Measurements from ENCODE around the gene RXRB.

The RXRB gene

DNA sequence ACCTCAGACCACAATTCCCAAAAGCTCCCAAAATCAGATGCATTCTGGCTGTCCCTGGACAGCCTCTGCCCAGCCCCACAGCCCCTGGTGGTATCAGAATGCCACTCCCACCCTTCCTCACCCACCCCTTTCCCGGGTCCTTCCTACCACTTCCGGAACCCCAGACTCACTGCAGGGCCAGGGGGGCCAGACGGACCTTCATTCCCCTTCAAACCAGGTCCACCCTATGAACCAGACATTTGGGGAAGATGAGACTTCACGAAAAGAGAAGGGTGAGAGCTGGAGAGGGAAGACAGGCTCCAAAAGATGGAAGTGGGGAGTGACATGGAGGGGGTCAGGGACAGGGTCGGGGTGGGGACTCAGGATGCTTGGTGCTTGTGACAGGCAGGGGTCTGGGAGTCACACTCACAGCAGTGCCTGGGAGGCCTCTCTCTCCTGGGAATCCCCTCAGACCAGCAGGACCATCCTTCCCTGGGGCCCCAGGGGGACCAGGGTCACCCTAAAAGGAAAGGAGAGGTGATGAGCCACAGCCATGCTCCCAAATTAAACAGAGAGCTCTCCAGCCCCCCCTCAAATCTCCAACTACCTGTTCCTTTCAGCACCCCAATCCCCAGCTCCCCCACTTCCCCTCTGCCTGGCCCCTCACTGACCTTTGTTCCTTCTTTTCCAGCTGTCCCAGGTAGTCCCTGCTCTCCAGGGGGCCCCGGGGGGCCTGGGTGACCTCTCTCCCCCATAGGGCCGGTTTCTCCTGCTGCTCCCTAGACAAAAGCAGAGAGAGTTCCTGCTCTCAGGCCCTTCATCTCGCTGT is 28.4 kb downstream of the RXRB start:
- TF ChIP-seq RARB (CRISPR knock-in tag; IDR thresholded peaks at IDR 0.05) (no peak), GLIS3 (CRISPR knock-in tag; IDR thresholded peaks at IDR 0.05) (no peak), ZC3H10 (CRISPR knock-in tag; IDR thresholded peaks at IDR 0.05) (no peak), TOX (CRISPR knock-in tag; IDR thresholded peaks at IDR 0.05; ENCODE audit: borderline replicate concordance) (no peak), ZNF565 (CRISPR knock-in tag; conservative IDR thresholded peaks at IDR 0.05; ENCODE audit: low read depth) (no peak)
- TF ChIP-seq, protein P1, sequence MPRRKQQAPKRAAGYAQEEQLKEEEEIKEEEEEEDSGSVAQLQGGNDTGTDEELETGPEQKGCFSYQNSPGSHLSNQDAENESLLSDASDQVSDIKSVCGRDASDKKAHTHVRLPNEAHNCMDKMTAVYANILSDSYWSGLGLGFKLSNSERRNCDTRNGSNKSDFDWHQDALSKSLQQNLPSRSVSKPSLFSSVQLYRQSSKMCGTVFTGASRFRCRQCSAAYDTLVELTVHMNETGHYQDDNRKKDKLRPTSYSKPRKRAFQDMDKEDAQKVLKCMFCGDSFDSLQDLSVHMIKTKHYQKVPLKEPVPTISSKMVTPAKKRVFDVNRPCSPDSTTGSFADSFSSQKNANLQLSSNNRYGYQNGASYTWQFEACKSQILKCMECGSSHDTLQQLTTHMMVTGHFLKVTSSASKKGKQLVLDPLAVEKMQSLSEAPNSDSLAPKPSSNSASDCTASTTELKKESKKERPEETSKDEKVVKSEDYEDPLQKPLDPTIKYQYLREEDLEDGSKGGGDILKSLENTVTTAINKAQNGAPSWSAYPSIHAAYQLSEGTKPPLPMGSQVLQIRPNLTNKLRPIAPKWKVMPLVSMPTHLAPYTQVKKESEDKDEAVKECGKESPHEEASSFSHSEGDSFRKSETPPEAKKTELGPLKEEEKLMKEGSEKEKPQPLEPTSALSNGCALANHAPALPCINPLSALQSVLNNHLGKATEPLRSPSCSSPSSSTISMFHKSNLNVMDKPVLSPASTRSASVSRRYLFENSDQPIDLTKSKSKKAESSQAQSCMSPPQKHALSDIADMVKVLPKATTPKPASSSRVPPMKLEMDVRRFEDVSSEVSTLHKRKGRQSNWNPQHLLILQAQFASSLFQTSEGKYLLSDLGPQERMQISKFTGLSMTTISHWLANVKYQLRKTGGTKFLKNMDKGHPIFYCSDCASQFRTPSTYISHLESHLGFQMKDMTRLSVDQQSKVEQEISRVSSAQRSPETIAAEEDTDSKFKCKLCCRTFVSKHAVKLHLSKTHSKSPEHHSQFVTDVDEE (CRISPR knock-in tag; IDR thresholded peaks at IDR 0.05), result no peak
- TF ChIP-seq, protein P2, sequence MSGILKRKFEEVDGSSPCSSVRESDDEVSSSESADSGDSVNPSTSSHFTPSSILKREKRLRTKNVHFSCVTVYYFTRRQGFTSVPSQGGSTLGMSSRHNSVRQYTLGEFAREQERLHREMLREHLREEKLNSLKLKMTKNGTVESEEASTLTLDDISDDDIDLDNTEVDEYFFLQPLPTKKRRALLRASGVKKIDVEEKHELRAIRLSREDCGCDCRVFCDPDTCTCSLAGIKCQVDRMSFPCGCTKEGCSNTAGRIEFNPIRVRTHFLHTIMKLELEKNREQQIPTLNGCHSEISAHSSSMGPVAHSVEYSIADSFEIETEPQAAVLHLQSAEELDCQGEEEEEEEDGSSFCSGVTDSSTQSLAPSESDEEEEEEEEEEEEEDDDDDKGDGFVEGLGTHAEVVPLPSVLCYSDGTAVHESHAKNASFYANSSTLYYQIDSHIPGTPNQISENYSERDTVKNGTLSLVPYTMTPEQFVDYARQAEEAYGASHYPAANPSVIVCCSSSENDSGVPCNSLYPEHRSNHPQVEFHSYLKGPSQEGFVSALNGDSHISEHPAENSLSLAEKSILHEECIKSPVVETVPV (CRISPR knock-in tag; IDR thresholded peaks at IDR 0.05), result no peak
- TF ChIP-seq, protein P3, sequence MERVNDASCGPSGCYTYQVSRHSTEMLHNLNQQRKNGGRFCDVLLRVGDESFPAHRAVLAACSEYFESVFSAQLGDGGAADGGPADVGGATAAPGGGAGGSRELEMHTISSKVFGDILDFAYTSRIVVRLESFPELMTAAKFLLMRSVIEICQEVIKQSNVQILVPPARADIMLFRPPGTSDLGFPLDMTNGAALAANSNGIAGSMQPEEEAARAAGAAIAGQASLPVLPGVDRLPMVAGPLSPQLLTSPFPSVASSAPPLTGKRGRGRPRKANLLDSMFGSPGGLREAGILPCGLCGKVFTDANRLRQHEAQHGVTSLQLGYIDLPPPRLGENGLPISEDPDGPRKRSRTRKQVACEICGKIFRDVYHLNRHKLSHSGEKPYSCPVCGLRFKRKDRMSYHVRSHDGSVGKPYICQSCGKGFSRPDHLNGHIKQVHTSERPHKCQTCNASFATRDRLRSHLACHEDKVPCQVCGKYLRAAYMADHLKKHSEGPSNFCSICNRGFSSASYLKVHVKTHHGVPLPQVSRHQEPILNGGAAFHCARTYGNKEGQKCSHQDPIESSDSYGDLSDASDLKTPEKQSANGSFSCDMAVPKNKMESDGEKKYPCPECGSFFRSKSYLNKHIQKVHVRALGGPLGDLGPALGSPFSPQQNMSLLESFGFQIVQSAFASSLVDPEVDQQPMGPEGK (CRISPR knock-in tag; IDR thresholded peaks at IDR 0.05; ENCODE audit: borderline replicate concordance), result no peak
- ATAC-seq, result no peak

DNA sequence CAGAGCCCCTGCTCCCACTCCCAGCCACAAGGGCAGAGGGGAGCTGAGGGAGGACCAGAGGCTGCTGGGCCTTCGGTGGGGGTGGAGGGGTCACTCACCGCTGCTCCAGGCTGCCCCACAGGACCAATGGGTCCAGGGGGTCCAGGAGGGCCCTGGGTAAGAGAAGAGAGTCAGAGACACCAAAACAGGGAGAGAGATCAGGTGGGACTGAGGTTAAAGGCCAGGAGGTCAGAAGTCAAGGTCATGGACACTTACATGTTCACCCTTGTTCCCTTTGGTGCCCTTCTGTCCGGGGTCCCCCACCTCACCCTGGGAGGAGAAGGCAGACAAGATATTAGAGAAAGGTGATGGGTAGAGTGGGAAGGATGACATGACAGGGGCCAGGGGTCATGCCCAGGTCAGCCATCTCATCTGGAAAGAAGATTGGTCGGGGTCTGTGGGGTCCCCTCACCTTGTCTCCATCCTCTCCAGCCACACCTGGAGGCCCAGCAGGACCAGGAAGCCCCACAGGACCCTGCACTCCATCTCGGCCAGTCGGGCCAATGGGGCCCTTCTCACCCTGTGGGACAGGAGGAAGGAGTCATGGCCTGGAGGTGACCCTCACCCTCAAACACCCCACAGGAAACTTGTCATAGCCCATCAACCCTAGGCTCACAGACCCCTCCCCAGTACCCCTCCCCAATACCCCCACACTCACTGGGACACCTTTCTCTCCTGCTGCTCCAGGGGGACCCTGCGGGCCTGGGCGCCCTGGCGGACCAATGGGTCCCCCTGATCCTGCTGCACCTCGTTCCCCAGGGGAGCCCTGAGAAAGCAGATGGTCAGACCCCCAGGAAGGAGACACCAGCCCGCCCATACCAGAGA is 29.2 kb downstream of the RXRB start:
- no peak for ATAC-seq
- TF ChIP-seq, protein P2 (CRISPR knock-in tag; IDR thresholded peaks at IDR 0.05), result no peak
- TF ChIP-seq GLIS3 (CRISPR knock-in tag; IDR thresholded peaks at IDR 0.05) (no peak), RARB (CRISPR knock-in tag; IDR thresholded peaks at IDR 0.05) (no peak), ESRRG (CRISPR knock-in tag; IDR thresholded peaks at IDR 0.05) (no peak), ZFP3 (CRISPR knock-in tag; IDR thresholded peaks at IDR 0.05) (no peak), CSDC2 (CRISPR knock-in tag; IDR thresholded peaks at IDR 0.05) (no peak)
- TF ChIP-seq, protein P1 (CRISPR knock-in tag; IDR thresholded peaks at IDR 0.05), result no peak

DNA sequence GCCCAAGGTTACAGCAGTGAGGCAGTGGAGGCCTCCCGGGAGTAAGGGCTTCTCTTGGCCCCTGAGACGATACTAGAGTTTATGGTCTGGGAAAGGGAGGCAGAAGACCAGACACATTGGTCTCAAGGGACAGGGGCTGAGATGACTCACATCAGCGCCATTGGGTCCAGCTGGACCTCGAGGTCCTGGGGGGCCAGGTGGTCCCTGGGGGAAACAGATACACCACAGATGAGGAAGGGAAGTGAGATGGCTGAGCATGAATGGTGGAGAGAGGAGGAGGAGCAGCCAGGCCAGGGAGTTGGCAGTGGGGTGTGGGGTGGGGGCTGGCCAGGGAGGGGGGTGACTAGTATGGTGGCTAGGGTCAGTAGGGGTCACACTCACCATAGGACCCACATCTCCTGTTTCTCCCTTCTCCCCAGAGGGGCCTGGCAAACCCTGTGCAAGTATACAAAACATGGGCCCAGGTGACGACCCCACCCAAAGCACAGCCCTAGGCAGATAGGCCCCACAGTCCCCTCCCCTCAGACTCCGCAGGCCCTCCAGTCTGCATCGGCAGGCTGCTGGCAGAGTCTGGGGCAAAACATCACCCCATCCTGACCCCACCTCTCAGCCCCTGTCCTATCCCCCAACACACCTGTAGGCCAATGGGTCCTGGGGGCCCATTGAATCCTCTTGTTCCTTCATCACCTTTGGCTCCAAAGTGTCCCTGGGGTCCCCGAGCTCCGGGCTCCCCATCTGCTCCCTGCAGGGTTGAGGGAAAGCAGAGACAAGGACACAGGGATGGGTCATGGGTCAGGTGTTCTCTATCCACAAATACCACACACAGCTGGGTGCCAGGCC is 30.1 kb downstream of the RXRB start:
- TF ChIP-seq ZNF8 (CRISPR knock-in tag; IDR thresholded peaks at IDR 0.05) (no peak), ZFP30 (CRISPR knock-in tag; IDR thresholded peaks at IDR 0.05) (no peak), TOX (CRISPR knock-in tag; IDR thresholded peaks at IDR 0.05; ENCODE audit: borderline replicate concordance) (no peak), ARNTL (CRISPR knock-in tag; IDR thresholded peaks at IDR 0.05; ENCODE audit: borderline replicate concordance, low read depth) (no peak), BACH2 (CRISPR knock-in tag; IDR thresholded peaks at IDR 0.05; ENCODE audit: borderline replicate concordance) (no peak), CSDC2 (CRISPR knock-in tag; IDR thresholded peaks at IDR 0.05) (no peak), GLIS3 (CRISPR knock-in tag; IDR thresholded peaks at IDR 0.05) (no peak)
- TF ChIP-seq, protein P1 (CRISPR knock-in tag; IDR thresholded peaks at IDR 0.05), result no peak
- TF ChIP-seq, protein P2 (CRISPR knock-in tag; IDR thresholded peaks at IDR 0.05), result no peak
- no peak for ATAC-seq

Measured in SK-N-SH treated with all-trans-retinoic acid at 6 μM for 48 hours (cell line).